ENCODE measurements around the gene SMOC2. TPM values are rescaled to one million over a fixed set of nuclear protein-coding genes. Genes with fewer than 3 reads are reported as not detected.

The SMOC2 gene
- polyA plus RNA-seq, 1 donor from 2014 or later, result 0.50 TPM

Other genes with a start within 250 kb of the SMOC2 start
- 0.48 and 0.76 TPM in 2 replicates for gene DACT2, start 121.4 kb upstream of the SMOC2 start, polyA plus RNA-seq